ENCODE measurements around the gene ZNF761.

GRCh38 chr19:53466726-53467484 is 35.1 kb downstream of the ZNF761 start:
- TF ChIP-seq POLR2A (IDR thresholded peaks at IDR 0.05) (no peak), POLR2AphosphoS5 (IDR thresholded peaks at IDR 0.05) (no peak)
